Activated B cell treated with CpG ODN at 0.5 μM for 24 hours (primary cell): ENCODE results near the gene WDR59. TPM values are rescaled to one million over a fixed set of nuclear protein-coding genes. Genes with fewer than 3 reads are reported as not detected.
"Not testable (repeated sequence)": the region's sequence is repeated elsewhere in the genome, so short reads cannot be mapped to it uniquely, and the experiment has no call there.

Experiments
- ATAC-seq: fragments of 200-7000 bp; cut with Tn5 transposase; one replicate; pipeline ENCODE4 v1.10.0; 2021; ENCODE audit warnings: low read depth, mild to moderate bottlenecking, moderate library complexity
- CTCF ChIA-PET: fragments of 350-600 bp; sonication (Branson Sonifier 250); formaldehyde crosslinking; loops from one replicate; lab custom pipeline; 2021; ENCODE audit warnings: antibody characterized with exemption; lab: Charles Lee
- POLR2A ChIA-PET: fragments of 350-600 bp; sonication (Branson Sonifier 250); formaldehyde crosslinking; loops from one replicate; lab custom pipeline; 2021; ENCODE audit warnings: antibody characterized with exemption; lab: Charles Lee
- DNase-seq: peaks from one replicate; pipeline ENCODE4 v3.0.0; 2022
- H3K27ac Mint-ChIP-seq: one replicate; pipeline ENCODE4 v1.8.0; 2020; ENCODE audit warnings: mixed read lengths
- H3K27me3 Mint-ChIP-seq: one replicate; pipeline ENCODE4 v1.8.0; 2021; ENCODE audit warnings: mixed read lengths
- H3K36me3 Mint-ChIP-seq: one replicate; pipeline ENCODE4 v1.8.0; 2021; ENCODE audit warnings: low read depth, mixed read lengths
- H3K4me1 Mint-ChIP-seq: one replicate; pipeline ENCODE4 v1.8.0; 2021; ENCODE audit warnings: mixed read lengths
- H3K4me3 Mint-ChIP-seq: one replicate; pipeline ENCODE4 v1.8.0; 2020; ENCODE audit warnings: mild to moderate bottlenecking, mixed read lengths
- H3K9me3 Mint-ChIP-seq: one replicate; pipeline ENCODE4 v1.8.0; 2020; ENCODE audit warnings: mixed read lengths
- intact Hi-C: fragments of 100-400 bp; cut with micrococcal nuclease; formaldehyde crosslinking; loops from one replicate; pipeline ENCODE4 v1.15.1; 2024
- total RNA-seq: library from RNA; stranded (reverse); gene quantifications from 2 replicates; pipeline ENCODE4 v1.2.3, GENCODE V29; 2022
- TF ChIP-seq, protein P1 (sequence below): fragments of 200-600 bp; IDR thresholded peaks from one replicate; pipeline ENCODE4 v1.8.0; 2022; ENCODE audit warnings: antibody characterized with exemption, mild to moderate bottlenecking

The WDR59 gene
- total RNA-seq, 1 donor from 2014 or later, result 93.3 TPM

GRCh38 chr16:75019007-75019406 lies 34.1 kb upstream of the WDR59 start:
- intact Hi-C loops, result no loop called here
- Mint-ChIP-seq H3K4me1 (no peaks in the 10 kb centered on the region), H3K9me3 (peaks cover 15% of the 10 kb centered on the region), H3K27ac (no peak overlapping the region), H3K36me3 (peaks cover 7% of the 10 kb centered on the region), H3K27me3 (peaks cover 2% of the 10 kb centered on the region), H3K4me3 (no peak overlapping the region)
- POLR2A ChIA-PET, result no interaction called here
- TF ChIP-seq, protein P1, sequence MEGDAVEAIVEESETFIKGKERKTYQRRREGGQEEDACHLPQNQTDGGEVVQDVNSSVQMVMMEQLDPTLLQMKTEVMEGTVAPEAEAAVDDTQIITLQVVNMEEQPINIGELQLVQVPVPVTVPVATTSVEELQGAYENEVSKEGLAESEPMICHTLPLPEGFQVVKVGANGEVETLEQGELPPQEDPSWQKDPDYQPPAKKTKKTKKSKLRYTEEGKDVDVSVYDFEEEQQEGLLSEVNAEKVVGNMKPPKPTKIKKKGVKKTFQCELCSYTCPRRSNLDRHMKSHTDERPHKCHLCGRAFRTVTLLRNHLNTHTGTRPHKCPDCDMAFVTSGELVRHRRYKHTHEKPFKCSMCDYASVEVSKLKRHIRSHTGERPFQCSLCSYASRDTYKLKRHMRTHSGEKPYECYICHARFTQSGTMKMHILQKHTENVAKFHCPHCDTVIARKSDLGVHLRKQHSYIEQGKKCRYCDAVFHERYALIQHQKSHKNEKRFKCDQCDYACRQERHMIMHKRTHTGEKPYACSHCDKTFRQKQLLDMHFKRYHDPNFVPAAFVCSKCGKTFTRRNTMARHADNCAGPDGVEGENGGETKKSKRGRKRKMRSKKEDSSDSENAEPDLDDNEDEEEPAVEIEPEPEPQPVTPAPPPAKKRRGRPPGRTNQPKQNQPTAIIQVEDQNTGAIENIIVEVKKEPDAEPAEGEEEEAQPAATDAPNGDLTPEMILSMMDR, result no peak
- CTCF ChIA-PET, result no interaction called here
- no peak for DNase-seq
- no peak for ATAC-seq

DNA sequence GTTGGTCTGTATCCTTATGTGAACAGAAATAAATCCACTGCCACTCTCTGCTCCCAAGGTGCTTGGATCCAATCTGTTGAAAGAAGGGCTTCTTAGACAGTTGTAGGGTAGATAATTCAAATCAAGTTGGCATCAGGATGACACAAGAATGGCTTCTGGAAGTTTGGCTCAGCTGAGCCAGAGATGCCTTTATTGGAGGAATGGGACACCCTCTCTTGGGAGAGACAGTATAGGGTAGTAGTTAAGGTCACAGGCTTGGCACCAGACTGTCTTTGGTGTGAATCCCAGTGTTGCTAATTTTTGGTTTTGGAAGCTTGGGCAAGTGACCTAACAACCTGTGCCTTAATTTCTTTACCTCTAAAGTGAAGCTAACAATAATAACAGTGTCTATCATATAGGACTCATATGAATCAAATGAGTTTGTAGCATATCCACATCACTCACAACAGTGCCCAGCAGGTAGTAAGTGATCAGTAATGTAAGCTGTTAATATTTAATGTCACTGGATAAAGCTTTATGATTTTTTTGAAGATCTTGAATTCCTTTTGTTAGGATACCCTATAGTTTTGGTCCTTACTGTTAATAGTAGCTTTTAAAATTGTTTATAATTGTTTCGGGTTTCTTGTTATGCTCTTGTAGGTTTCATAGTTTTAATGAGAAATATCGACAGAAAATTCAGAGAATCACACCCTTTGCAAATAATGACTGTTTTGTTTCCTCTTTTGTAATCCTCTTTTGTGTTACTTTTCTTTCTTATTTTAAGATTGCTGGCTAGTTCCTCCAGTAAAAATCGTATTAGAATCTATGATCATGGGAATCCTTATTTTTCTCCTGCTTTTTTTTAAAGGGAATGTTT lies 33.0 kb upstream of the WDR59 start:
- Mint-ChIP-seq H3K4me1 (peaks cover under 1% of the 10 kb centered on the region), H3K27ac (no peak overlapping the region), H3K27me3 (peaks cover 2% of the 10 kb centered on the region), H3K36me3 (peaks cover 7% of the 10 kb centered on the region), H3K9me3 (peaks cover 15% of the 10 kb centered on the region), H3K4me3 (no peak overlapping the region)
- ChIA-PET CTCF (no interaction called here), POLR2A (no interaction called here)
- ATAC-seq, result no peak
- intact Hi-C loops, result no loop called here
- no peak for DNase-seq
- TF ChIP-seq, protein P1, result no peak

DNA sequence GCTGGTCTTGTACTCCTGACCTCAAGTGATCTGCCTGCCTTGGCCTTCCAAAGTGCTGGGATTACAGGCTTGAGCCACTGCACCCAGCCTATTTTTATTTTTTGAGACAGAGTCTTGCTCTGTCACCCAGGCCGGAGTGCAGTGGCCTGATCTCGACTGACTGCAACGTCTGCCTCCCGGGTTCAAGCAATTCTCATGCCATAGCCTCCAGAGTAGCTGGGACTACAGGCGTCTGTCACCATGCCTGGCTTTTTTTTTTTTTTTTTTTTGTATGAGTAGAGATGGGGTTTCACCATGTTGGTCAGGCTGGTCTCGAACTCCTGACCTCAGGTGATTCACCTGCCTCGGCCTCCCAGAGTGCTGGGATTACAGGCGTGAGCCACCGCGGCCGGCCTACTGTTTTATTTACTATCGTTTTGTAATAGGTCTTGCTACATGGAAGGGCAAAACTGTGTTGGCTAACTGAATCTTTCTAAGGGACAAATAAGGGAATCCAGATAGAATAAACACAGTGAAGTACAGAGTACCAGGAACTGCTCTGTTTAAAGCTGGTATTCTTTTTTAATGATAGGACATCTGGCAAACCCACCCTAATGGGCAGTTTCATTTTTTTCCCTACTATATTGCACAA lies 31.6 kb upstream of the WDR59 start:
- DNase-seq, H3K27me3 Mint-ChIP-seq, H3K9me3 Mint-ChIP-seq, CTCF ChIA-PET, H3K36me3 Mint-ChIP-seq, H3K4me3 Mint-ChIP-seq, ATAC-seq, H3K27ac Mint-ChIP-seq, intact Hi-C loops, POLR2A ChIA-PET: not testable (repeated sequence)
- peaks cover 14% of the 10 kb centered on the region for H3K4me1 Mint-ChIP-seq

GRCh38 chr16:75014318-75014717 lies 29.4 kb upstream of the WDR59 start:
- DNase-seq, result no peak
- TF ChIP-seq, protein P1, result no peak
- POLR2A ChIA-PET, result no interaction called here
- ATAC-seq, result no peak
- no peaks in the 10 kb centered on the region for H3K9me3 Mint-ChIP-seq
- H3K27me3 Mint-ChIP-seq, result no peaks in the 10 kb centered on the region
- CTCF ChIA-PET, result interaction anchor here (1.1 kb wide), 1 partner anchor 389 kb away, joined by 4 read pairs; no protein-coding TSS in a partner anchor
- H3K36me3 Mint-ChIP-seq, result no peaks in the 10 kb centered on the region
- peaks cover 15% of the 10 kb centered on the region for H3K4me1 Mint-ChIP-seq
- H3K4me3 Mint-ChIP-seq, result no peak overlapping the region
- no peak overlapping the region for H3K27ac Mint-ChIP-seq
- intact Hi-C loops, result no loop called here

DNA sequence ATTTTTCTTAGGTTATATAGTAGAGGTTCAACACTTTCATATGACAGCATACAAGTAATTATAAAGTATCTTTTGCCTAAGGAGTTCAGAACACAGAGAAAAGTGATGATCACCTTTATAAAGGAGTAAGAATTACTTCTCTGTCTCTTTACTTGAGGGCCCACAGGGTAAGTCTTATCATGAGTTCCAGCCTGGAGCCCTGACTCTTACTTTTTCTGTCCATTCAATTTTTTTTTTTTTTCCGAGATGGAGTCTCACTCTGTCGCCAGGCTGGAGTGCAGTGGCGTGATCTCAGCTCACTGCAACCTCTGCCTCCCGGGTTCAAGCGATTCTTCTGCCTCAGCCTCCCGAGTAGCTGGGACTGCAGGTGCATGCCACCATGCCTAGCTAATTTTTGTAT lies 28.2 kb upstream of the WDR59 start:
- H3K27ac Mint-ChIP-seq, ATAC-seq, H3K9me3 Mint-ChIP-seq, H3K36me3 Mint-ChIP-seq, intact Hi-C loops, H3K27me3 Mint-ChIP-seq, H3K4me3 Mint-ChIP-seq, DNase-seq: not testable (repeated sequence)
- CTCF ChIA-PET, result interaction anchor here (1.0 to 1.1 kb wide), 2 partner anchors 96 to 390 kb away, joined by 4 to 5 read pairs; no protein-coding TSS in a partner anchor
- POLR2A ChIA-PET, result interaction anchor here (1.3 to 2.4 kb wide), 3 partner anchors 13 to 28 kb away, joined by 3 to 6 read pairs (median 5); partner anchors contain the start of genes WDR59 and ZNRF1
- peaks cover 15% of the 10 kb centered on the region for H3K4me1 Mint-ChIP-seq
